ENCODE results near the gene WHRN.

The WHRN gene

GRCh38 chr9:114428466-114428865, 76.8 kb downstream of the WHRN start:
- Histone ChIP-seq H3K27me3 (ENCODE audit: insufficient read depth, low read length) (no peaks in the 10 kb centered on the region), H2BK12ac (ENCODE audit: low read length) (no peak overlapping the region), H2BK120ac (ENCODE audit: insufficient read depth, low read length, poor library complexity) (no peak overlapping the region), H3K4me1 (ENCODE audit: control insufficient read depth in 1 of 2, insufficient read depth in 2 of 2, low read length in 2 of 2) (no peaks in the 10 kb centered on the region), H3K79me2 (ENCODE audit: control insufficient read depth, insufficient read depth, low read length, poor library complexity) (no peaks in the 10 kb centered on the region), H3K14ac (ENCODE audit: low read length) (no peak overlapping the region), H3K18ac (ENCODE audit: low read length) (no peak overlapping the region), H3K36me3 (ENCODE audit: control insufficient read depth in 1 of 2, insufficient read depth in 2 of 2, low read length in 2 of 2) (no peaks in the 10 kb centered on the region), H3K4ac (ENCODE audit: low read depth, low read length) (no peak overlapping the region), H3K4me2 (ENCODE audit: low read length) (no peak overlapping the region), H3K23ac (ENCODE audit: low read length) (no peak overlapping the region), H3K79me1 (ENCODE audit: low read length) (no peaks in the 10 kb centered on the region), H2AFZ (ENCODE audit: insufficient read depth, low read length, poor library complexity) (no peak overlapping the region), H2AK5ac (ENCODE audit: low read length) (no peak overlapping the region), H4K91ac (ENCODE audit: low read depth, low read length) (no peak overlapping the region), H4K8ac (ENCODE audit: low read depth, low read length) (no peak overlapping the region), H3K9ac (ENCODE audit: low read length) (no peak overlapping the region), H4K12ac (ENCODE audit: low read depth, low read length) (no peak overlapping the region), H2BK5ac (ENCODE audit: low read depth, low read length, poor library complexity) (no peak overlapping the region), H3K27ac (ENCODE audit: low read depth, low read length) (no peak overlapping the region), H3K4me3 (ENCODE audit: low read depth, low read length) (no peak overlapping the region), H3K9me3 (ENCODE audit: insufficient read depth, low read depth, low read length) (no peaks in the 10 kb centered on the region)
- WGBS (ENCODE audit: extremely low coverage, insufficient coverage, insufficient read length) = no CpG with 5 or more reads among the region's 8 CpGs
- no peak for DNase-seq

GRCh38 chr9:114427644-114428043, 77.6 kb downstream of the WHRN start:
- no peaks in the 10 kb centered on the region for H3K4me1 ChIP-seq (ENCODE audit: control insufficient read depth in 1 of 2, insufficient read depth in 2 of 2, low read length in 2 of 2)
- WGBS (ENCODE audit: extremely low coverage, insufficient coverage, insufficient read length) = no CpG with 5 or more reads among the region's 4 CpGs
- no peak overlapping the region for H2AK5ac ChIP-seq (ENCODE audit: low read length)
- no peaks in the 10 kb centered on the region for H3K27me3 ChIP-seq (ENCODE audit: insufficient read depth, low read length)
- H2BK5ac ChIP-seq (ENCODE audit: low read depth, low read length, poor library complexity) = no peak overlapping the region
- no peak overlapping the region for H3K4me3 ChIP-seq (ENCODE audit: low read depth, low read length)
- no peak overlapping the region for H2BK120ac ChIP-seq (ENCODE audit: insufficient read depth, low read length, poor library complexity)
- no peak overlapping the region for H2AFZ ChIP-seq (ENCODE audit: insufficient read depth, low read length, poor library complexity)
- no peak overlapping the region for H3K4me2 ChIP-seq (ENCODE audit: low read length)
- H3K4ac ChIP-seq (ENCODE audit: low read depth, low read length) = no peak overlapping the region
- H3K79me1 ChIP-seq (ENCODE audit: low read length) = no peaks in the 10 kb centered on the region
- no peak overlapping the region for H4K8ac ChIP-seq (ENCODE audit: low read depth, low read length)
- H3K79me2 ChIP-seq (ENCODE audit: control insufficient read depth, insufficient read depth, low read length, poor library complexity) = no peaks in the 10 kb centered on the region
- no peak overlapping the region for H4K91ac ChIP-seq (ENCODE audit: low read depth, low read length)
- H3K36me3 ChIP-seq (ENCODE audit: control insufficient read depth in 1 of 2, insufficient read depth in 2 of 2, low read length in 2 of 2) = no peaks in the 10 kb centered on the region
- no peak overlapping the region for H4K12ac ChIP-seq (ENCODE audit: low read depth, low read length)
- H3K9ac ChIP-seq (ENCODE audit: low read length) = no peak overlapping the region
- no peak overlapping the region for H3K23ac ChIP-seq (ENCODE audit: low read length)
- no peak overlapping the region for H2BK12ac ChIP-seq (ENCODE audit: low read length)
- no peaks in the 10 kb centered on the region for H3K9me3 ChIP-seq (ENCODE audit: insufficient read depth, low read depth, low read length)
- H3K18ac ChIP-seq (ENCODE audit: low read length) = no peak overlapping the region
- H3K14ac ChIP-seq (ENCODE audit: low read length) = no peak overlapping the region
- no peak overlapping the region for H3K27ac ChIP-seq (ENCODE audit: low read depth, low read length)
- DNase-seq = no peak

GRCh38 chr9:114426046-114426948, 79.0 kb downstream of the WHRN start:
- H3K4me1 ChIP-seq (ENCODE audit: control insufficient read depth in 1 of 2, insufficient read depth in 2 of 2, low read length in 2 of 2) = peaks cover 0 to 4% of the 10 kb centered on the region in 2 experiments
- WGBS (ENCODE audit: extremely low coverage, insufficient coverage, insufficient read length) = no CpG with 5 or more reads among the region's 18 CpGs
- no peaks in the 10 kb centered on the region for H3K9me3 ChIP-seq (ENCODE audit: insufficient read depth, low read depth, low read length)
- H2AFZ ChIP-seq (ENCODE audit: insufficient read depth, low read length, poor library complexity) = no peak overlapping the region
- H3K18ac ChIP-seq (ENCODE audit: low read length) = no peak overlapping the region
- no peak overlapping the region for H3K14ac ChIP-seq (ENCODE audit: low read length)
- no peak overlapping the region for H3K9ac ChIP-seq (ENCODE audit: low read length)
- no peak overlapping the region for H2AK5ac ChIP-seq (ENCODE audit: low read length)
- no peak overlapping the region for H4K8ac ChIP-seq (ENCODE audit: low read depth, low read length)
- H2BK5ac ChIP-seq (ENCODE audit: low read depth, low read length, poor library complexity) = no peak overlapping the region
- H3K4me3 ChIP-seq (ENCODE audit: low read depth, low read length) = no peak overlapping the region
- no peak overlapping the region for H2BK12ac ChIP-seq (ENCODE audit: low read length)
- H3K23ac ChIP-seq (ENCODE audit: low read length) = no peak overlapping the region
- H3K79me2 ChIP-seq (ENCODE audit: control insufficient read depth, insufficient read depth, low read length, poor library complexity) = no peaks in the 10 kb centered on the region
- no peak overlapping the region for H3K27ac ChIP-seq (ENCODE audit: low read depth, low read length)
- H3K79me1 ChIP-seq (ENCODE audit: low read length) = no peaks in the 10 kb centered on the region
- H3K36me3 ChIP-seq (ENCODE audit: control insufficient read depth in 1 of 2, insufficient read depth in 2 of 2, low read length in 2 of 2) = no peaks in the 10 kb centered on the region
- DNase-seq = no peak
- no peak overlapping the region for H3K4me2 ChIP-seq (ENCODE audit: low read length)
- no peaks in the 10 kb centered on the region for H3K27me3 ChIP-seq (ENCODE audit: insufficient read depth, low read length)
- H3K4ac ChIP-seq (ENCODE audit: low read depth, low read length) = no peak overlapping the region
- no peak overlapping the region for H4K12ac ChIP-seq (ENCODE audit: low read depth, low read length)
- no peak overlapping the region for H4K91ac ChIP-seq (ENCODE audit: low read depth, low read length)
- H2BK120ac ChIP-seq (ENCODE audit: insufficient read depth, low read length, poor library complexity) = no peak overlapping the region

GRCh38 chr9:114425126-114425525, 80.1 kb downstream of the WHRN start:
- H3K18ac ChIP-seq (ENCODE audit: low read length) = no peak overlapping the region
- H3K14ac ChIP-seq (ENCODE audit: low read length) = no peak overlapping the region
- no peak overlapping the region for H2BK120ac ChIP-seq (ENCODE audit: insufficient read depth, low read length, poor library complexity)
- no peaks in the 10 kb centered on the region for H3K36me3 ChIP-seq (ENCODE audit: control insufficient read depth in 1 of 2, insufficient read depth in 2 of 2, low read length in 2 of 2)
- no peak overlapping the region for H3K27ac ChIP-seq (ENCODE audit: low read depth, low read length)
- H2AFZ ChIP-seq (ENCODE audit: insufficient read depth, low read length, poor library complexity) = no peak overlapping the region
- H3K9me3 ChIP-seq (ENCODE audit: insufficient read depth, low read depth, low read length) = no peaks in the 10 kb centered on the region
- peaks cover 0 to 5% of the 10 kb centered on the region in 2 experiments for H3K4me1 ChIP-seq (ENCODE audit: control insufficient read depth in 1 of 2, insufficient read depth in 2 of 2, low read length in 2 of 2)
- no peak for DNase-seq
- no peak overlapping the region for H3K4ac ChIP-seq (ENCODE audit: low read depth, low read length)
- H3K4me2 ChIP-seq (ENCODE audit: low read length) = no peak overlapping the region
- WGBS (ENCODE audit: extremely low coverage, insufficient coverage, insufficient read length) = no CpG with 5 or more reads among the region's 11 CpGs
- H2AK5ac ChIP-seq (ENCODE audit: low read length) = no peak overlapping the region
- H4K12ac ChIP-seq (ENCODE audit: low read depth, low read length) = no peak overlapping the region
- H3K4me3 ChIP-seq (ENCODE audit: low read depth, low read length) = no peak overlapping the region
- no peaks in the 10 kb centered on the region for H3K79me2 ChIP-seq (ENCODE audit: control insufficient read depth, insufficient read depth, low read length, poor library complexity)
- no peak overlapping the region for H3K23ac ChIP-seq (ENCODE audit: low read length)
- H2BK5ac ChIP-seq (ENCODE audit: low read depth, low read length, poor library complexity) = no peak overlapping the region
- no peaks in the 10 kb centered on the region for H3K79me1 ChIP-seq (ENCODE audit: low read length)
- H3K27me3 ChIP-seq (ENCODE audit: insufficient read depth, low read length) = no peaks in the 10 kb centered on the region
- no peak overlapping the region for H4K8ac ChIP-seq (ENCODE audit: low read depth, low read length)
- no peak overlapping the region for H3K9ac ChIP-seq (ENCODE audit: low read length)
- no peak overlapping the region for H4K91ac ChIP-seq (ENCODE audit: low read depth, low read length)
- no peak overlapping the region for H2BK12ac ChIP-seq (ENCODE audit: low read length)

All from trophoblast cell (in vitro differentiated cells and primary cell).